ENCODE data around the gene OPA1.

DNA sequence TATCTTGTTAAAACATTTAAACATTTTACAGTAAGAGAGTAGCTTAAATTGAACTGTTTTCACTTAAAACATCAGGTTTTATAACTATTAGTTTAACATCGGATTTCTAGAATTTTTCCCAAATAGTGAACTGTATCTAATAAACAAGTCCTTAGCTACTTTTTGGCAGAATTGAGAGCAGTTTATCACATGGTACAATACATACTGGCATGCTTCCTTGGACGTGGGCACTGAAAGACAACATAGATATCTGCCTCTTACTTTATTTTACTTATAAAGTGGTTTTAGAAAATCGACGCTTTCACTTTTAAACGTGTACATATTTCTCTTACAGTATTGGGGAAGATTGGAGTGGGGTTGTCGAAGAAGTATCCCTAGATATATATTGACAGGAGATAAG lies 52.8 kb downstream of the OPA1 start:
- no peak for TF ChIP-seq EZH2phosphoT487 (IDR thresholded peaks at IDR 0.05; ENCODE audit: borderline replicate concordance, low read length)
- no peak for TF ChIP-seq EZH2 (IDR thresholded peaks at IDR 0.05; ENCODE audit: low read length, unreplicated experiment)
- TF ChIP-seq, protein P1, sequence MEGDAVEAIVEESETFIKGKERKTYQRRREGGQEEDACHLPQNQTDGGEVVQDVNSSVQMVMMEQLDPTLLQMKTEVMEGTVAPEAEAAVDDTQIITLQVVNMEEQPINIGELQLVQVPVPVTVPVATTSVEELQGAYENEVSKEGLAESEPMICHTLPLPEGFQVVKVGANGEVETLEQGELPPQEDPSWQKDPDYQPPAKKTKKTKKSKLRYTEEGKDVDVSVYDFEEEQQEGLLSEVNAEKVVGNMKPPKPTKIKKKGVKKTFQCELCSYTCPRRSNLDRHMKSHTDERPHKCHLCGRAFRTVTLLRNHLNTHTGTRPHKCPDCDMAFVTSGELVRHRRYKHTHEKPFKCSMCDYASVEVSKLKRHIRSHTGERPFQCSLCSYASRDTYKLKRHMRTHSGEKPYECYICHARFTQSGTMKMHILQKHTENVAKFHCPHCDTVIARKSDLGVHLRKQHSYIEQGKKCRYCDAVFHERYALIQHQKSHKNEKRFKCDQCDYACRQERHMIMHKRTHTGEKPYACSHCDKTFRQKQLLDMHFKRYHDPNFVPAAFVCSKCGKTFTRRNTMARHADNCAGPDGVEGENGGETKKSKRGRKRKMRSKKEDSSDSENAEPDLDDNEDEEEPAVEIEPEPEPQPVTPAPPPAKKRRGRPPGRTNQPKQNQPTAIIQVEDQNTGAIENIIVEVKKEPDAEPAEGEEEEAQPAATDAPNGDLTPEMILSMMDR (conservative IDR thresholded peaks at IDR 0.05; ENCODE audit: low read depth, low read length), result no peak
